Measurements from ENCODE around the gene PSMB8.
A peak's percentile ranks its signal among the peaks of the same experiment; 100 is the strongest.

The PSMB8 gene

DNA sequence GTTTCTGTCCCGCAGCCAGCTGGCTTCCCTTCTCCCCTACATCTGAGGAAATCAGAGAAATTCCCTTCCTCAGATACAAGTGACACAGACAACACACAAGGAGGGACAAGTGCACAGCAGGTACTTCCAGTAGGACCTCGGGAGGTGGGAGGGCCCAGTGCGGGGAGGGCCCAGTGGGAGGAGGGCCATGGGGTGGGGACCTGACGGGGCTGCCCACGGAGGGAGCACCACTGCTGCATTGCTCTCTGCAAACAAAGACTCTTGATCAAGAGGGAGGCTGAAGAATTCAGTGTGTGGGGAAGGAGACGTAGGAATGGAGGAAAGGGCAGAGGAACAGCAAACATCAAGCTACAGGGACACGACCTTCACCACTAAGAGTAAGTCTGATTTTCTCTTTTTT, 14.4 kb downstream of the PSMB8 start:
- H3K4me3 ChIP-seq (ENCODE audit: low read length), result no peak overlapping the region
- no peak for DNase-seq (ENCODE audit: low read depth)
- TF ChIP-seq, protein P1, sequence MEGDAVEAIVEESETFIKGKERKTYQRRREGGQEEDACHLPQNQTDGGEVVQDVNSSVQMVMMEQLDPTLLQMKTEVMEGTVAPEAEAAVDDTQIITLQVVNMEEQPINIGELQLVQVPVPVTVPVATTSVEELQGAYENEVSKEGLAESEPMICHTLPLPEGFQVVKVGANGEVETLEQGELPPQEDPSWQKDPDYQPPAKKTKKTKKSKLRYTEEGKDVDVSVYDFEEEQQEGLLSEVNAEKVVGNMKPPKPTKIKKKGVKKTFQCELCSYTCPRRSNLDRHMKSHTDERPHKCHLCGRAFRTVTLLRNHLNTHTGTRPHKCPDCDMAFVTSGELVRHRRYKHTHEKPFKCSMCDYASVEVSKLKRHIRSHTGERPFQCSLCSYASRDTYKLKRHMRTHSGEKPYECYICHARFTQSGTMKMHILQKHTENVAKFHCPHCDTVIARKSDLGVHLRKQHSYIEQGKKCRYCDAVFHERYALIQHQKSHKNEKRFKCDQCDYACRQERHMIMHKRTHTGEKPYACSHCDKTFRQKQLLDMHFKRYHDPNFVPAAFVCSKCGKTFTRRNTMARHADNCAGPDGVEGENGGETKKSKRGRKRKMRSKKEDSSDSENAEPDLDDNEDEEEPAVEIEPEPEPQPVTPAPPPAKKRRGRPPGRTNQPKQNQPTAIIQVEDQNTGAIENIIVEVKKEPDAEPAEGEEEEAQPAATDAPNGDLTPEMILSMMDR (conservative IDR thresholded peaks at IDR 0.05; ENCODE audit: low read depth, low read length), result no peak

DNA sequence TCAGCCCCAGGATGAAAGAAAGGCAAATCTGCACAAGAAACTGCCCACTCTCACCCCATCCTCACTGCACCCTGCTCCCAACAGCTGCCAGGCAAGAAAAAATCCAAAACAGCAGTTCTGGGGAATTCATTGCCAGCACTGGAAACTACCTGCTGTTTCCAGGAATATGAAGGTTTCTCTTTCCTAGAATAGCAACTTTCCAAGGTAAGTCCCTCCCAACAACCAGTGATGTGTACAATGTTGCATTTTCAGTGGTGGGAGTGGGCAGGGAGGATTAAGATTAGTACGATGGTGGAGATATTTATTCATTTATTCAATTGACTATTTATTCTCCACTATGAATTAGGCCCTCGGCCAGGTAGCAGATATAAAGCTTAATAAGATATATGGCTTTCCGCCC, 16.8 kb downstream of the PSMB8 start:
- TF ChIP-seq, protein P1 (conservative IDR thresholded peaks at IDR 0.05; ENCODE audit: low read depth, low read length), result no peak
- no peak for DNase-seq (ENCODE audit: low read depth)
- no peak overlapping the region for H3K4me3 ChIP-seq (ENCODE audit: low read length)

DNA sequence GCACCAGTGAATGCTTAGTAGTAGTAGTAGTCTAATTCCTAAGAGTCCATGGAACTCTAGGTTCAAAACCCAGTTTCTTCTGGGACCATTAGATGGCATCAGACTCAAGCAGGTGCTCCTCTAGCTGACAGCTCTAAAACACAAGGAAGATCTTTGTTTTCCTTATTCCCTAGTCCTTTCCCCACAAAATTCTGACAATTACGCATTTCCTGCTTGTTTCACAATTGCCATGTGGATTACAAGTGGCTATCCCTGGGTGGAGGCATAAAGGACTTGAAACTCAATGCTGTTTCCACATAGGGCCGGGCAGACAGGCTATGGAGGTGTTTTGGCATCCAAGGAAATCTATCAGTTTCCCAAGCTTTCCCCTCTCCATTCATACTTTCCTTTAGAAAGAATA, 17.9 kb downstream of the PSMB8 start:
- TF ChIP-seq, protein P1 (conservative IDR thresholded peaks at IDR 0.05; ENCODE audit: low read depth, low read length), result peak; percentile 42
- H3K4me3 ChIP-seq (ENCODE audit: low read length), result no peak overlapping the region
- DNase-seq (ENCODE audit: low read depth), result no peak

DNA sequence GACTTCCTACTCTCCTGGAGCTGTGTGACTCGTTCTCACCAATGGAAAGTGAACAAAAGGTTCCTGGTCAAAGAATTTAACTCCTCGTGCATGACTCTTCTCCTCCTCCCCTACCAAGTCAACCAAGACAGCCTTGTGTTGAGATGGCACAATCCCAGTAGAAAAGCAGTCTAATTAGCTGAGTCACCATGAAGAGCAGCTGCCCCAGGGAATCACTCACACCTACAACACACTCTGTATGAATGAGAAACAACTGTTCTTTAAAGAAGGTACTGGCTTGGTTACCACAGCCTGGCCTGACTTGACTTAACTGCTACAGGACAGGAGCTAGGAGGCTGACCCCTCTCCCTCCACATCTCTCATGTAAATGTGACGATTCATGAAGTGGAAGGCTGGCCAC, 24.1 kb downstream of the PSMB8 start:
- no peak overlapping the region for H3K4me3 ChIP-seq (ENCODE audit: low read length)
- no peak for DNase-seq (ENCODE audit: low read depth)
- TF ChIP-seq, protein P1 (conservative IDR thresholded peaks at IDR 0.05; ENCODE audit: low read depth, low read length), result no peak

DNA sequence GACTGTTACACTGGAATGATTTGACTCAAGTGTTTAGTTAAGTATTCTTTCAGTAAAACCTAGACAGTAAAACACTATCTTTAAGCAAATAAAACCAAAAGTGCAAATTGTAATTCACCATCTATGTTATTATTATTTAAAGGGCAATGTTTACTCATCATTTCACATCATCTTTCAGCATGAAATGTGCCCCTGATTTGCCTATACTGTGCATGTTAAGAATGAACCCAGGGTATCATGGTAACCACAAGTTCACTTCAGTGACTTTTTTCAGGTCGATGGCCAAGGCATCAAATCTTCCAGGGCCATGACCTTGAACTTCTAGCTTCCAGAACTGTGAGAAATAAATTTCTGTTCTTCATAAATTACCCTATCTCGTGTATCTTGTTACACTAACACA, 25.0 kb downstream of the PSMB8 start:
- DNase-seq (ENCODE audit: low read depth), result no peak
- TF ChIP-seq, protein P1 (conservative IDR thresholded peaks at IDR 0.05; ENCODE audit: low read depth, low read length), result no peak
- no peak overlapping the region for H3K4me3 ChIP-seq (ENCODE audit: low read length)

DNA sequence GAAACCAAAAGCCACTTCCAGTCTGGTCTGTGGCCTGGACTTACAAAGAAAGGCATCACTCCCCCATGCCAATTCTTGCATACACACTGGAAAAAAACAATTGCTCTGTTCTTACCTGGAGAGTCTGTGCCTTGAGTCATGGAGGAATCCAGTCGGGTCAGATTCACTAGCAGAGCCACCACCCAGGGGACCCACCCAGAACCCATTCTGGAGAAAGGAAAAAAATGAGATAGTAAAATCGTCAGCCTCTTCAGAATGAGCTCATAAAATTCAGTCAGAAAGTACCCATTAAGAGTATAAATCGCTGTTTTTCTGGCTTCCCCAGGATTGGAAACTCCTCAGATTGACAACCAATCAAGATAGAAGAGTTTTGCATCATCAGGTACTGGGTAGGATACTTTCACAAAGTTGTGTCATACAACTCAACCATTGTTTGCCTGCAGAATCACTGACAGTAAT, 27.1 kb downstream of the PSMB8 start, which contains the start of gene HLA-DOB:
TSS of gene HLA-DOB (minus strand) at position 257 of the 459 bp plus-strand sequence. CDS start at position 206, 51 bp downstream.
- no peak for DNase-seq (ENCODE audit: low read depth)
- no peak within 1 kb of the TSS for H3K4me3 ChIP-seq (ENCODE audit: low read length)
- TF ChIP-seq, protein P1 (conservative IDR thresholded peaks at IDR 0.05; ENCODE audit: low read depth, low read length), result no peak

DNA sequence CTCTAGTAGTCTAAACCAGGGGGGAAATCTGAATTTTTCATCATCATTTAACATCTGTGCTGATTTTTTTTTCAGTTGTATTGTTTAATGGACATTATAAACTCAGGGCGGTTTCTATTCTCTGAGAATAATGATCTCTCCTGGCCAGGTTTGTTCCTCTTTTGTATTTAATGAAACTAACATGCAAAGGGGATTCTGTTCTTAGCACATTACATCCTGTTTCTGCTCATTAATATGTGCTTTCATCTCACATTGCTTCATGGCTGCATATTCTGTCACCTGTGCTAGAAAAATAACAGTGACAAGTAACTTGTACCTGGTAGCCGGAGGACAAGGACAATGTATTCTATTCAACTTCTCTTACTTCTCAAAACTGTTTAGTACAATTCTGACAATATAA, 27.9 kb downstream of the PSMB8 start:
- DNase-seq (ENCODE audit: low read depth), result no peak
- TF ChIP-seq, protein P1 (conservative IDR thresholded peaks at IDR 0.05; ENCODE audit: low read depth, low read length), result no peak
- H3K4me3 ChIP-seq (ENCODE audit: low read length), result no peak overlapping the region
